GM06990 (cell line): ENCODE data around the gene SYNE3.

Experiments
- DNase-seq: peaks from one replicate; pipeline ENCODE4 v3.0.0-alpha.2; 2011; ENCODE audit not compliant: insufficient read length; ENCODE audit errors: extremely low read depth
- H3K27me3 ChIP-seq: replicated peaks from 2 replicates; pipeline ENCODE4 v1.6.0; 2011; ENCODE audit warnings: low read length; ENCODE audit not compliant: control insufficient read depth, insufficient read depth
- H3K36me3 ChIP-seq: 2 replicates; pipeline ENCODE4 v1.5.1; 2011; ENCODE audit warnings: low read length; ENCODE audit not compliant: control insufficient read depth, insufficient read depth
- H3K4me3 ChIP-seq: replicated peaks from 2 replicates; pipeline ENCODE4 v1.5.1; 2011; ENCODE audit warnings: low read depth, mild to moderate bottlenecking, control low read depth, low read length
- TF ChIP-seq, protein P1 (sequence below): IDR thresholded peaks from 2 replicates; pipeline ENCODE4 v1.5.1; 2011; ENCODE audit warnings: low read length, control low read depth, mild to moderate bottlenecking, inconsistent platforms; ENCODE audit not compliant: insufficient read depth, poor library complexity, severe bottlenecking

SYNE3 gene

DNA sequence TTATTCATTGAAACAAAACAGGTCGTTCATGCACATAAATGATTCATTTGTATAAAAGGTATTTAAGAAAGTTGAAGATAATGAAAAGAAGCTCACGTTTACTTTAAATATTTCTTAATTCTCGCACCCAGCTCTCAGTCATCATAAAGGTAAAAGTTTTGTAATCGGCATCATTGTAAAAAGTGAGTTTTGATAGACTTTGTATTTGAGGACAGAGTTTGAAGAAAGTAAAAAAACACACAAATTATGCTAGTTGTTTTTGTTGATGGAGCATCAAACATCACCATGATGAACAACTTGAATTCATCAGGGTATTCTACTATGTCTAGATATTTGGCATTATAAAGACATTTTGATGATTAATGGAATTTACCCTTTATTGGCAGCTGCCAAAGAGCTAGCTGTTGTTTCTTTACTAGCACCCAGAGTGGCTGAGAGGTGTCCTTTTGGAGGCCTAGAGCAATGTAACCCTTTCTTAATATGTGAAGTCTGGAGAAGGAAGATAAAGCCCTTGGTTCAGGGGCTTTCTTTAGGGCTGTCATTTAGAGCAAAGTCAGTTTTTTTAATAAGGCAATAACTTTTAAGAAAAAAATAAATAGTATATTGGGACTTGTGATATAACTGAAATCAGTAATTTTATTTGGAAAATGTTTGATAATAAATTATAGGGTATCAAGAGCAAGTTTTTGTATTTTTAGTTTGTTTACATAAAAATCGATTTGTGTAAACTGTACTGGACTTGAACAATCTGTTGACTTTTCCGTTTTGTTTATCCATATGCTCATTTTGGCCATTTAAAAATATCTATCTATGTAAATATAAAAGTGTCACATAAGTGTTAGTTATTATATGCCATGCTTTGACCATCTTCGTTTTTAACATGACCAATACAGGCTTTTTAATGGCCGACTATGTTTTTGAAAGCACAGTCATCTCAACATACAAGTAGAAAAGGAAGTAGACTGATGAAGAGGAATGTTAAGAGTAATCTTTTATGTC, 25.8 kb upstream of the SYNE3 start:
- Histone ChIP-seq H3K4me3 (no peak overlapping the region), H3K27me3 (no peaks in the 10 kb centered on the region), H3K36me3 (peaks cover 6% of the 10 kb centered on the region)
- DNase-seq: no peak
- TF ChIP-seq, protein P1, sequence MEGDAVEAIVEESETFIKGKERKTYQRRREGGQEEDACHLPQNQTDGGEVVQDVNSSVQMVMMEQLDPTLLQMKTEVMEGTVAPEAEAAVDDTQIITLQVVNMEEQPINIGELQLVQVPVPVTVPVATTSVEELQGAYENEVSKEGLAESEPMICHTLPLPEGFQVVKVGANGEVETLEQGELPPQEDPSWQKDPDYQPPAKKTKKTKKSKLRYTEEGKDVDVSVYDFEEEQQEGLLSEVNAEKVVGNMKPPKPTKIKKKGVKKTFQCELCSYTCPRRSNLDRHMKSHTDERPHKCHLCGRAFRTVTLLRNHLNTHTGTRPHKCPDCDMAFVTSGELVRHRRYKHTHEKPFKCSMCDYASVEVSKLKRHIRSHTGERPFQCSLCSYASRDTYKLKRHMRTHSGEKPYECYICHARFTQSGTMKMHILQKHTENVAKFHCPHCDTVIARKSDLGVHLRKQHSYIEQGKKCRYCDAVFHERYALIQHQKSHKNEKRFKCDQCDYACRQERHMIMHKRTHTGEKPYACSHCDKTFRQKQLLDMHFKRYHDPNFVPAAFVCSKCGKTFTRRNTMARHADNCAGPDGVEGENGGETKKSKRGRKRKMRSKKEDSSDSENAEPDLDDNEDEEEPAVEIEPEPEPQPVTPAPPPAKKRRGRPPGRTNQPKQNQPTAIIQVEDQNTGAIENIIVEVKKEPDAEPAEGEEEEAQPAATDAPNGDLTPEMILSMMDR: no peak

DNA sequence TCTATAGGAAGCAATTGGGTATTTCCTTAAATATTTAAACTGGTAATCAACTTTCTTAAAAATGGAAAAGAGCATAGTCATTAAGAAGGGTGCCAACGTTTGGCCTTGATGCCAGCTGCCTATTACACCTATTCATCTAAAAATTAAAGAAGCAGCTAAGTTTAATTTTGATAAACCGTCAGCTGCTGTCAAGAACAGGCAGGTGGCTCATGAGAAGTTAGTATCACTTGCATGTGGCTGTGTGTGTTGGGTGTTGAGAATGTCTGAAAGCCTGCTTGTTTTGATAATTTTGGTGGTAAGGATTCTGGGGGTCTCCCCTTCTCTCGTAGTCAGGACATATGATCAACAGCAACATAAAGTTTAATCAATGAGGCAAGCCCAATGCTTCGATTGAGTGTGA, 24.9 kb upstream of the SYNE3 start:
- TF ChIP-seq, protein P1: no peak
- H3K4me3 ChIP-seq: no peak overlapping the region
- no peak for DNase-seq
- H3K36me3 ChIP-seq: peaks cover 4% of the 10 kb centered on the region
- no peaks in the 10 kb centered on the region for H3K27me3 ChIP-seq

DNA sequence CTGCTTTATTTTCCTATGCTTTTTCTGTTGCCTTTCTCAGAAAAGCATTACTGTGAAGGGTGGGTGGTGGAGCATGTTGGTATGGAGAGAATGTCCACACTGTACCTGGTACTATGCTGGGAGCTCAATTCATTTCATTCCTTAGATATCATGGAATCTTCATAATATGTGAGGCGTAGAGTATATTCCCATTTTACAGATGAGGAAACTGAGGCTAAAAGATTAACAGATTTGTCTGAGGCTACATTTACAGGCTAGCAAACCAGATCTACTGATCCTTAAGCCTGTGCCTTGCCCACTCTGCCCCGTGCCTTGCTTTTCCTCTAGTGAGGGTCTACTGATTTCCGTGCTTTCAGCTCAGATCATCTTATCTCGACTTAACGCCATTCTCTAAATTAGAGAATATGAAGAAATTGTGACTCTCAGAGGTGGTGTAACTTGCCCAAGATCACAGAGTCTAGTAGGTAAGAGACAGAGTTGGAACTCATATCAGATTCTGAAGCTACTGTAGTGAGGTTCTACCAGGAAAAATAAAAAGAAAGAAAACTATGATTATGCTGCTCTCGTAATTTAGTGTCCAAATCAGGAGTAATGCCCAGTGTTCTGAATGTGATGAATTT, 23.9 kb upstream of the SYNE3 start:
- no peak for DNase-seq
- H3K36me3 ChIP-seq: peaks cover 4% of the 10 kb centered on the region
- H3K27me3 ChIP-seq: no peaks in the 10 kb centered on the region
- TF ChIP-seq, protein P1: no peak
- no peak overlapping the region for H3K4me3 ChIP-seq

DNA sequence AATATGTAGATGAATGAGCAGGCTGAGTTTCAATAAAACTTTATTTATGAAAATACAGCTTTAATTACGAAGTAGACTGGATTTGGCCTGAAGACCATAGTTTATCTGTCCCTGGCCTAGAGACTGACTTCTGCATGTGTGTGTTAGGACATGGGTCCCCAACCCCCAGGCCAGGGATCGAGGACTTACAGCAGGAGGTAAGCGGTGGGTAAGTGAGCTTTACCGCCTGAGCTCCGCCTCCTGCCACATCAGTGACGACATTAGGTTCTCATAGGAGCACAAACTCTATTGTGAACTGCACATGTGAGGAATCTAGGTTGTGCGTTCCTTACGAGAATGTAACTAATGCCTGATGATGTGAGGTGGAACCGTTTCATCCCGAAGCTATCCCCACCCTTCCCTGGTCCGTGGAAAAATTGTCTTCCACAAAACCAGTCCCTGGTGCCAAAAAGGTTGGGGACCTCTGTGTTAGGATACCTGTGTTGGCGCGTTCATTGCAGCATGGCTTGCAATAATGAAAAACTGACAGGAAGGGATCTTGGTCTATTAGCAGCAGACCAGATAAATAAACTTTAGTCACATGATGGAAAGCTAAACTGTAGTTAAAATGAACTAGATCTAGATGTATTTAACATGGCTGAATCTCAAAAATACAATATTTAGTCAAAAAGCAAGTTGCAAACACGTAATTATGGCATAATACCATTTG, 22.5 kb upstream of the SYNE3 start:
- H3K4me3 ChIP-seq: no peak overlapping the region
- H3K27me3 ChIP-seq: no peaks in the 10 kb centered on the region
- DNase-seq: no peak
- no peaks in the 10 kb centered on the region for H3K36me3 ChIP-seq
- TF ChIP-seq, protein P1: no peak

DNA sequence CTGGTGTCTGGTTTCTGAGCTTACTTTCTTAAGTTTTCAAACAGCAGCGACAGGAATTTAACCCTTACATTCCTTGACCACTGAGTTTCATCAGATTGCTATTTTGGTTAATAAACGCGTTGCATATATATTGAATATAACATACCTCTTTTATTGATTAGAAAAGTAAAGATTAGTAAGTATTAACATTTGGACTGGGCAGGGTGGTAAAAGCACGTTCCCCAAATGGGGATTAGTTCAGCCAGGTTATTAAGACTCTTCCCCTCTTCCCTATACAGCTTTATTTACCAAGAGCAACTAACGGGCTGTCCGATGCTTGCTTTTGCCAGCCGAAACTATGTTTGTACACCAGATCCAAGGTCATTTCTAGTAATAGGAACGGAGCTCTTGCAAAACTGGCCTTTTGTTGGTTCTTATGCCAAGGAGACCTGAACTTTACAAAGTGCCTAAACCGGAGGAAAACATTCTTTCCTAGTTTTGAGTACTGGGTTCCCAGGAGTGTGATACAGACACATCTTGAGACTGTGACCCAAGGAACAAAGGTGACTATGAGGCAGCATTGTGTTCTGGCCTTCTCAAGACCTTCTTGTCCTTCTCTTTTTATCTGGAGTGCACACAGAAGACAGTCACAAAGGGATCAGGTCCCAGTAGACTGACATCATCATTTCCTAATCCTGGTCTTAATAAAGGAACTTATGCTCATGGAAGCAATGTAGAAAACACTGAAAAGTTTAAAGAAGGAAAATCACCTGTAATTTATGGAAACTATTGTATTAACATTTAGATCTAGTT, 21.0 kb upstream of the SYNE3 start:
- Histone ChIP-seq H3K36me3 (no peaks in the 10 kb centered on the region), H3K27me3 (no peaks in the 10 kb centered on the region), H3K4me3 (no peak overlapping the region)
- TF ChIP-seq, protein P1: no peak
- no peak for DNase-seq
